SK-N-SH (cell line): ENCODE data around the gene CARM1. TPM values are rescaled to one million over a fixed set of nuclear protein-coding genes. Genes with fewer than 3 reads are reported as not detected.

ENCODE experiments used
- CTCF ChIA-PET: fragments of 300-600, 350-600 bp; formaldehyde crosslinking; extraction: SDS; loops from one replicate; lab custom pipeline; 2021; lab: Yijun Ruan, JAX
- POLR2A ChIA-PET: fragments of 350-600 bp; sonication (Branson Sonifier 250); formaldehyde crosslinking; extraction: SDS; loops from one replicate; lab custom pipeline; 2020; ENCODE audit warnings: antibody characterized with exemption, inconsistent platforms; lab: Yijun Ruan, JAX
- DNase-seq: peaks from one replicate; pipeline ENCODE4 v3.0.0; 2012
- H2AFZ ChIP-seq: fragments of 200-600 bp; sonication (generic); 2 replicates; pipeline ENCODE4 v1.8.1; 2016; ENCODE audit warnings: antibody characterized with exemption, mild to moderate bottlenecking, low read depth
- H3F3A ChIP-seq: fragments of 200-600 bp; sonication (generic); replicated peaks from 2 replicates; pipeline ENCODE3; 2016; ENCODE audit warnings: antibody characterized with exemption, mild to moderate bottlenecking; ENCODE audit not compliant: insufficient read depth
- H3K27ac ChIP-seq, 2 experiments: fragments of 200-500 bp in 1 of 2; fragments of 200-600 bp in 1 of 2; sonication (Bioruptor generic) in 1 of 2; sonication (generic), shearing (Covaris generic) in 1 of 2; 2 replicates each; pipeline versions ENCODE4 v1.5.1 to v1.6.1; 2014 to 2016; ENCODE audit warnings: low read depth in 2 of 2, inconsistent platforms in 1 of 2, low read length in 1 of 2, mild to moderate bottlenecking in 1 of 2, mixed read lengths in 1 of 2
- H3K27me3 ChIP-seq: fragments of 200-600 bp; sonication (generic), shearing (Covaris generic); 2 replicates; pipeline ENCODE4 v1.6.1; 2016; ENCODE audit warnings: mixed run types; ENCODE audit not compliant: insufficient read depth
- H3K36me3 ChIP-seq, 2 experiments: fragments of 200-500 bp in 1 of 2; fragments of 200-600 bp in 1 of 2; sonication (Bioruptor generic) in 1 of 2; sonication (generic) in 1 of 2; replicated peaks in 1 of 2; 2 replicates each; pipeline versions ENCODE3 to v1.5.1; 2014 to 2016; ENCODE audit warnings: low read length in 1 of 2, mild to moderate bottlenecking in 1 of 2; ENCODE audit not compliant: insufficient read depth in 2 of 2, control insufficient read depth in 1 of 2
- H3K4me1 ChIP-seq, 2 experiments: fragments of 200-500 bp in 1 of 2; fragments of 200-600 bp in 1 of 2; sonication (Bioruptor generic) in 1 of 2; sonication (generic), shearing (Covaris generic) in 1 of 2; 2 replicates each; pipeline versions ENCODE4 v1.5.1 to v1.6.1; 2014 to 2016; ENCODE audit warnings: low read depth in 1 of 2, low read length in 1 of 2, mixed run types in 1 of 2; ENCODE audit not compliant: insufficient read depth in 2 of 2, control insufficient read depth in 1 of 2
- H3K4me2 ChIP-seq: fragments of 200-600 bp; sonication (generic), shearing (Covaris generic); 2 replicates; pipeline ENCODE4 v1.6.1; 2017; ENCODE audit warnings: mixed run types
- H3K4me3 ChIP-seq, 2 experiments: fragments of 200-500 bp in 1 of 2; fragments of 200-600 bp in 1 of 2; sonication (Bioruptor generic) in 1 of 2; sonication (generic), shearing (Covaris generic) in 1 of 2; 2 replicates each; pipeline versions ENCODE4 v1.5.1 to v1.8.1; 2014 to 2016; ENCODE audit warnings: low read depth in 2 of 2, inconsistent platforms in 1 of 2, low read length in 1 of 2, mild to moderate bottlenecking in 1 of 2, mixed read lengths in 1 of 2, moderate library complexity in 1 of 2
- H3K79me2 ChIP-seq: fragments of 200-600 bp; sonication (generic); 2 replicates; pipeline ENCODE4 v1.8.1; 2017; ENCODE audit warnings: mild to moderate bottlenecking; ENCODE audit not compliant: insufficient read depth
- H3K9ac ChIP-seq: fragments of 200-600 bp; sonication (generic); 2 replicates; pipeline ENCODE4 v1.6.1; 2017; ENCODE audit warnings: mixed run types
- H3K9me2 ChIP-seq: fragments of 200-600 bp; sonication (generic); 2 replicates; pipeline ENCODE4 v1.6.1; 2017; ENCODE audit warnings: mixed run types
- H3K9me3 ChIP-seq: fragments of 200-600 bp; sonication (generic); 2 replicates; pipeline ENCODE4 v1.6.1; 2017; ENCODE audit warnings: mixed run types, mild to moderate bottlenecking, moderate library complexity
- H4K20me1 ChIP-seq: fragments of 200-600 bp; sonication (generic); 2 replicates; pipeline ENCODE4 v1.6.1; 2017; ENCODE audit warnings: mild to moderate bottlenecking, mixed run types; ENCODE audit not compliant: insufficient read depth
- EP300 ChIP-seq, 2 experiments: IDR thresholded peaks; 2 replicates each; pipeline versions ENCODE4 v1.4.0 to v1.6.1; 2012; ENCODE audit warnings: borderline replicate concordance in 1 of 2, low read depth in 1 of 2, low read length in 1 of 2
- EZH2phosphoT487 ChIP-seq: fragments of 200-600 bp; sonication (generic); IDR thresholded peaks from 2 replicates; pipeline ENCODE4 v1.6.1; 2017; ENCODE audit warnings: low read depth, mixed run types, mild to moderate bottlenecking, antibody characterized with exemption, moderate library complexity, borderline replicate concordance
- FOSL2 ChIP-seq: IDR thresholded peaks from 2 replicates; pipeline ENCODE4 v1.4.0; 2012; ENCODE audit warnings: low read depth, mild to moderate bottlenecking, moderate library complexity, borderline replicate concordance
- FOXJ3 ChIP-seq: sonication (generic); formaldehyde crosslinking; IDR thresholded peaks from 2 replicates; pipeline ENCODE4 v1.5.1; 2020; ENCODE audit warnings: mild to moderate bottlenecking, missing genetic modification reagents
- GATA2 ChIP-seq: sonication (generic); formaldehyde crosslinking; IDR thresholded peaks from 2 replicates; pipeline ENCODE4 v1.5.0; 2020; ENCODE audit warnings: mild to moderate bottlenecking, missing genetic modification reagents
- IRF3 ChIP-seq: fragments of 150-350 bp; IDR thresholded peaks from 2 replicates; pipeline ENCODE4 v1.6.1; 2016; ENCODE audit warnings: mild to moderate bottlenecking, low read depth, low read length
- JUND ChIP-seq: IDR thresholded peaks from 2 replicates; pipeline ENCODE4 v1.4.0; 2012
- MEF2A ChIP-seq: IDR thresholded peaks from 2 replicates; pipeline ENCODE4 v1.4.0; 2012; ENCODE audit warnings: low read depth, borderline replicate concordance
- NFIC ChIP-seq: IDR thresholded peaks from 2 replicates; pipeline ENCODE4 v1.4.0; 2012; ENCODE audit warnings: borderline replicate concordance
- NRF1 ChIP-seq: IDR thresholded peaks from 2 replicates; pipeline ENCODE4 v1.6.1; 2012; ENCODE audit warnings: low read depth, mild to moderate bottlenecking, low read length
- RCOR1 ChIP-seq: fragments of 150-350 bp; IDR thresholded peaks from 2 replicates; pipeline ENCODE4 v1.6.1; 2017; ENCODE audit warnings: antibody characterized with exemption, low read length
- REST ChIP-seq: IDR thresholded peaks from 2 replicates; pipeline ENCODE4 v1.6.1; 2012; ENCODE audit warnings: mild to moderate bottlenecking, low read depth, low read length, moderate library complexity
- RFX5 ChIP-seq: IDR thresholded peaks from 2 replicates; pipeline ENCODE4 v1.6.1; 2012; ENCODE audit warnings: mild to moderate bottlenecking, improper control_type of control experiment, low read length
- SMC3 ChIP-seq: IDR thresholded peaks from 2 replicates; pipeline ENCODE4 v1.6.1; 2012; ENCODE audit warnings: low read depth, low read length, improper control_type of control experiment
- TAF1 ChIP-seq: IDR thresholded peaks from 2 replicates; pipeline ENCODE4 v1.6.1; 2012; ENCODE audit warnings: low read depth, mild to moderate bottlenecking, low read length, moderate library complexity, borderline replicate concordance
- USF2 ChIP-seq: fragments of 150-350 bp; IDR thresholded peaks from 2 replicates; pipeline ENCODE4 v1.6.1; 2017; ENCODE audit warnings: antibody characterized with exemption, low read length, low read depth, borderline replicate concordance
- YY1 ChIP-seq: IDR thresholded peaks from 2 replicates; pipeline ENCODE4 v1.4.0; 2012; ENCODE audit warnings: low read depth, mild to moderate bottlenecking
- WGBS: methylation state at CpG from one replicate; pipeline ENCODE4 v1.1.6; 2017; ENCODE audit warnings: low lambda C conversion rate; 5-methylcytosine and 5-hydroxymethylcytosine counted together
- polyA plus RNA-seq, 3 experiments: library from polyadenylated mRNA; depleted of rRNA; stranded (reverse); fragments of >200 nt; gene quantifications; 2 replicates each; pipeline ENCODE4 v1.2.3, GENCODE V29; 2012

The CARM1 gene
- polyA plus RNA-seq, 1 of the 3 experiments (the other 2 are of a cell fraction): 62.2 TPM

GRCh38 chr19:10838377-10838776 is 33.0 kb upstream of the CARM1 start:
- no peak overlapping the region for H3K27ac ChIP-seq
- H3K36me3 ChIP-seq: peaks cover 0 to 8% of the 10 kb centered on the region in 2 experiments
- TF ChIP-seq NRF1 (no peak), EZH2phosphoT487 (no peak), JUND (no peak), YY1 (no peak), EP300 (IDR thresholded peaks at IDR 0.05; ENCODE audit: borderline replicate concordance in 1 of 2, low read depth in 1 of 2, low read length in 1 of 2) (no peak), TAF1 (no peak), RFX5 (no peak), MEF2A (no peak), FOSL2 (no peak), IRF3 (no peak), REST (no peak), USF2 (no peak), GATA2 (CRISPR knock-in tag) (no peak), SMC3 (no peak), NFIC (no peak), FOXJ3 (no peak), RCOR1 (no peak)
- 88% methylated on average over 11 of the region's 11 CpGs for WGBS
- no peaks in the 10 kb centered on the region for H3K9me2 ChIP-seq
- H3K9ac ChIP-seq: no peak overlapping the region
- peaks cover 0 to 13% of the 10 kb centered on the region in 2 experiments; a peak in 1 of 4 replicates for H3K4me1 ChIP-seq
- no peak overlapping the region for H3K4me2 ChIP-seq
- ChIA-PET CTCF (interaction anchor here (11.1 kb wide), 1 partner anchor 26 kb away, joined by 146 read pairs; no protein-coding TSS in a partner anchor), POLR2A (no interaction called here)
- no peaks in the 10 kb centered on the region for H3K27me3 ChIP-seq
- H3F3A ChIP-seq: peaks cover 8% of the 10 kb centered on the region
- H3K4me3 ChIP-seq: no peak overlapping the region
- H3K9me3 ChIP-seq: no peaks in the 10 kb centered on the region
- no peaks in the 10 kb centered on the region for H4K20me1 ChIP-seq
- no peak for DNase-seq
- H2AFZ ChIP-seq: no peak overlapping the region
- H3K79me2 ChIP-seq: 0 out of 2 replicates have a peak, but pooled peaks cover 10% of the 10 kb centered on the region
